RWPE1 (cell line): ENCODE results near the gene TBC1D5.
A peak's percentile ranks its signal among the peaks of the same experiment; 100 is the strongest.
"Not testable (repeated sequence)": the region's sequence is repeated elsewhere in the genome, so short reads cannot be mapped to it uniquely, and the experiment has no call there.

Experiments used
- CTCF ChIA-PET: fragments of 350-600 bp; sonication (Branson Sonifier 250); formaldehyde crosslinking; extraction: SDS; loops from one replicate; lab custom pipeline; 2021; lab: Yijun Ruan, JAX
- POLR2A ChIA-PET: fragments of 400-600 bp; formaldehyde crosslinking; extraction: SDS; loops from one replicate; lab custom pipeline; 2020; ENCODE audit warnings: antibody characterized with exemption; ENCODE audit not compliant: low non-redundant PET; lab: Yijun Ruan, JAX
- DNase-seq: peaks from one replicate; pipeline ENCODE4 v3.0.0; 2012; ENCODE audit warnings: low spot score
- H3K27ac ChIP-seq: fragments of 450-650 bp; 2 replicates; pipeline ENCODE4 v1.5.1; 2017
- TF ChIP-seq, protein P1 (sequence below): fragments of 450-650 bp; conservative IDR thresholded peaks from 2 replicates; pipeline ENCODE4 v1.5.1; 2017; ENCODE audit warnings: low read depth, mild to moderate bottlenecking

The TBC1D5 gene, protein sequence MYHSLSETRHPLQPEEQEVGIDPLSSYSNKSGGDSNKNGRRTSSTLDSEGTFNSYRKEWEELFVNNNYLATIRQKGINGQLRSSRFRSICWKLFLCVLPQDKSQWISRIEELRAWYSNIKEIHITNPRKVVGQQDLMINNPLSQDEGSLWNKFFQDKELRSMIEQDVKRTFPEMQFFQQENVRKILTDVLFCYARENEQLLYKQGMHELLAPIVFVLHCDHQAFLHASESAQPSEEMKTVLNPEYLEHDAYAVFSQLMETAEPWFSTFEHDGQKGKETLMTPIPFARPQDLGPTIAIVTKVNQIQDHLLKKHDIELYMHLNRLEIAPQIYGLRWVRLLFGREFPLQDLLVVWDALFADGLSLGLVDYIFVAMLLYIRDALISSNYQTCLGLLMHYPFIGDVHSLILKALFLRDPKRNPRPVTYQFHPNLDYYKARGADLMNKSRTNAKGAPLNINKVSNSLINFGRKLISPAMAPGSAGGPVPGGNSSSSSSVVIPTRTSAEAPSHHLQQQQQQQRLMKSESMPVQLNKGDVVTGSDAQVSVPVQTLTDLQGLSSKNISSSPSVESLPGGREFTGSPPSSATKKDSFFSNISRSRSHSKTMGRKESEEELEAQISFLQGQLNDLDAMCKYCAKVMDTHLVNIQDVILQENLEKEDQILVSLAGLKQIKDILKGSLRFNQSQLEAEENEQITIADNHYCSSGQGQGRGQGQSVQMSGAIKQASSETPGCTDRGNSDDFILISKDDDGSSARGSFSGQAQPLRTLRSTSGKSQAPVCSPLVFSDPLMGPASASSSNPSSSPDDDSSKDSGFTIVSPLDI

GRCh38 chr3:17742102-17742879 is at the start of gene TBC1D5:
TSS of gene TBC1D5 (minus strand) at chr3:17742631. CDS start at chr3:17508570, 234,061 bp downstream.
- ChIA-PET POLR2A (no interaction called here), CTCF (interaction anchor here (1.2 kb wide), 1 partner anchor 99 kb away, joined by 4 read pairs; no protein-coding TSS in a partner anchor)
- H3K27ac ChIP-seq, result peak within 1 kb of the TSS; percentile 100
- TF ChIP-seq, protein P1, sequence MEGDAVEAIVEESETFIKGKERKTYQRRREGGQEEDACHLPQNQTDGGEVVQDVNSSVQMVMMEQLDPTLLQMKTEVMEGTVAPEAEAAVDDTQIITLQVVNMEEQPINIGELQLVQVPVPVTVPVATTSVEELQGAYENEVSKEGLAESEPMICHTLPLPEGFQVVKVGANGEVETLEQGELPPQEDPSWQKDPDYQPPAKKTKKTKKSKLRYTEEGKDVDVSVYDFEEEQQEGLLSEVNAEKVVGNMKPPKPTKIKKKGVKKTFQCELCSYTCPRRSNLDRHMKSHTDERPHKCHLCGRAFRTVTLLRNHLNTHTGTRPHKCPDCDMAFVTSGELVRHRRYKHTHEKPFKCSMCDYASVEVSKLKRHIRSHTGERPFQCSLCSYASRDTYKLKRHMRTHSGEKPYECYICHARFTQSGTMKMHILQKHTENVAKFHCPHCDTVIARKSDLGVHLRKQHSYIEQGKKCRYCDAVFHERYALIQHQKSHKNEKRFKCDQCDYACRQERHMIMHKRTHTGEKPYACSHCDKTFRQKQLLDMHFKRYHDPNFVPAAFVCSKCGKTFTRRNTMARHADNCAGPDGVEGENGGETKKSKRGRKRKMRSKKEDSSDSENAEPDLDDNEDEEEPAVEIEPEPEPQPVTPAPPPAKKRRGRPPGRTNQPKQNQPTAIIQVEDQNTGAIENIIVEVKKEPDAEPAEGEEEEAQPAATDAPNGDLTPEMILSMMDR, result no peak
- peak; percentile 94 for DNase-seq

- ChIA-PET CTCF (no interaction called here), POLR2A (no interaction called here)
- H3K27ac ChIP-seq, result no peak overlapping the region
- no peak for DNase-seq
- TF ChIP-seq, protein P1, result no peak
Observed at GRCh38 chr3:17783426-17783825, 41.0 kb upstream of the TBC1D5 start.

DNA sequence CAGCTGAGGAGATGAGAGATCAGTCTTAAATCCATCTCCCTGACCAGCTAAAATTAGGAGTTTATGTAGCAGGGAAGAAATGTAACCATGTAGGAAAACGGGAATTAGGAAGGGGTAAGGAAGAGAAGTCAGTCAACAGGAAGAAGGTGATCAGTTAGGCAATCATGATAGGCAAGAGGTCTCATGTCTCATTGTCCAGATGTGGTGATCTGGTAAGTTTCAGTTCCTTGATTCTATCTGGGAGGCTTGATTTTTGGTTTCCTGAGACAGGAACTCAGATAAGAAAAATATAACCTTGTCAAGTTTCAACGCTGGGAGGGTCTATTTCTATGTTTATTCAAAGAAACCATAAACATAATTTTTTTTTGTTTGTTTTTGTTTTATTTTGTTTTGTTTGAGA is 40.3 kb upstream of the TBC1D5 start:
- POLR2A ChIA-PET, result no interaction called here
- no peak overlapping the region for H3K27ac ChIP-seq
- TF ChIP-seq, protein P1, result no peak
- no peak for DNase-seq
- CTCF ChIA-PET, result interaction anchor here (0.7 kb wide), 1 partner anchor 58 kb away, joined by 3 read pairs; no protein-coding TSS in a partner anchor

- DNase-seq, H3K27ac ChIP-seq, CTCF ChIA-PET, POLR2A ChIA-PET: not testable (repeated sequence)
Observed at GRCh38 chr3:17780369-17780768, 37.9 kb upstream of the TBC1D5 start.

DNA sequence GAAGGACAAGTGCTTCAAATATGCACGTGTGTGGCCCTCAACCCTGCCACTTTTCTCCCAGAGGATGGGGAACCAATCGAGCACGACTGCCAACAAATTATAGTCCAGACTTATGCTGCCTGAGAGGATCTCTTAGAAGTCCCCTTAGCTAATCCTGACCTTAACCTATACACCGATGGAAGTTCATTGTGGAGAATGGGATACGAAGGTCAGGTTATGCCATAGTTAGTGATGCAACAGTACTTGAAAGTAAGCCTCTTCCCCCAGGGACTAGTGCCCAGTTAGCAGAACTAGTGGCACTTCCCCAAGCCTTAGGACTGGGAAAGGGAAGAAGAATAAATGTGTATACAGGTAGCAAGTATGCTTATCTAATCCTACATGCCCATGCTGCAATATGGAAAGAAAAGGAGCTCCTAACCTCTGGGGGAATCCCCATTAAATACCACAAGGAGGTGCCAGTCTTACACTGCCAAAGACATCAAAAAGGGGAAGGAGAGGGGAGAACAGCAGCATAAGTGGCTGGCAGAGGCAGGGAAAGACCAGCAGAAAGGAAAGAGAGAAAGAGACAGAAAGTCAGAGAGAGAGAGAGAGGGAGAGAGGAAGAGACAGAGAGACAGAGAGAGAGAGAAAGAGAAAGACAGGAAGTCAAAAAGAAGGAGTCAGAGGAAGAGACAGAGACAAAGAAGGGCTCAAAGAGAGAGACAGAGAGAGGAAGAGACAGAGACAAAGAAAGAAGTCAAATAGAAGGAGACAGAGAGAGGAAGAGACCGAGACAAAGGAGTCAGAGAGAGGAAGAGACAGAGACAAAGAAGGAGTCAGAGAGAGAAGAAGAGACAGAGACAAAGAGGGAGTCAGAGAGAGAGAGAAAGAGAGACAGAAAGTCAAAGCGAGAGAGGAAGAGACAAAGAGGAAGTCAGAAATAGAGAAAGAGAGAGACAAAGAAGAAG is 37.1 kb upstream of the TBC1D5 start:
- POLR2A ChIA-PET, DNase-seq, H3K27ac ChIP-seq, CTCF ChIA-PET: not testable (repeated sequence)

- POLR2A ChIA-PET, H3K27ac ChIP-seq, DNase-seq, CTCF ChIA-PET: not testable (repeated sequence)
Observed at GRCh38 chr3:17777326-17777725, 34.9 kb upstream of the TBC1D5 start.

DNA sequence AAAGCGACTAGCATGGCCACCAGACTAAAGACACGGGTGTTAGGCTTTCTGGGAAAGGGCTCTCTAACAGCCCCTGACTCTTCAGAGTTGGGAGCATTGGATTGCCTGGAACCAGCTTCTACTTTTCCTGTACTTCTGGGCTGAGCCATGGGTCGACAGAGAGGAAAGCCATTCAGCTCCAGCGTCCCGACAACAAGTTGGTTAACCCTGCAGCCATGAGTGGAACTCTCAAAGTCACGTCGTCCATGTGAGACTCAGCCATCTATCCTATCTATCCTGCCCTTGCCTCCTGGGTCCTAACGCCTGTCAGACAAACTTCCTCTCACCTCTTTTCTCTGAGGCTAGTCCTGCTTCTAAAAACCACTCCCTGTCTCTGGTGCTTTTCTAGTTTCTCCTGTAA is 32.6 kb upstream of the TBC1D5 start:
- no peak for DNase-seq
- ChIA-PET CTCF (interaction anchor here (0.6 kb wide), 1 partner anchor 306 kb away, joined by 4 read pairs; no protein-coding TSS in a partner anchor), POLR2A (no interaction called here)
- TF ChIP-seq, protein P1, result no peak
- H3K27ac ChIP-seq, result no peak overlapping the region

DNA sequence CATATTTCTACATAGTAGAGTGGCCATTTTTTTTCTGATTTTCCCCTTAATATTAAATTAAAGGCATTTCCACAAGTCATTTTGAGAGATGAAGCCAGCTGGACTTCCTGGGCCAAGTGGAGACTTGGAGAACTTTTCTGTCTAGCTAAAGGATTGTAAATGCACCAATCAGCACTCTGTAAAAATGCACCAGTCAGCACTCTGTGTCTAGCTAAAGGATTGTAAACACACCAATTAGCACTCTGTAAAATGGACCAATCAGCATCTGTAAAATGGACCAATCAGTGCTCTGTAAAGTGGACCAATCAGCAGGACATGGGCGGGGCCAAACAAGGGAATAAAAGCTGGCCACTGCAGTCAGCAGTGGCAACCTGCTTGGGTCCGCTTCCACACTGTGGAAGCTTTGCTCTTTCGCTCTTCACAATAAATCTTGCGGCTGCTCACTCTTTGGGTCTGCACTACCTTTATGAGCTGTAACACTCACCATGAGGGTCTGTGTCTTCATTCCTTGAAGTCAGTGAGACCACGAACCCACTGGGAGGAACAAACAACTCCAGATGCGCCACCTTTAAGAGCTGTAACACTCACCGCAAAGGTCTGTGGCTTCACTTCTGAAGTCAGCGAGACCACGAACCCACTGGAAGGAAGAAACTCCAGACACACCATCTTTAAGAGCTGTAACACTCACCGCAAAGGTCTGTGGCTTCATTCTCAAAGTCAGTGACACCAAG is 31.9 kb upstream of the TBC1D5 start:
- DNase-seq, CTCF ChIA-PET: not testable (repeated sequence)

More for the DNA sequence above, 31.9 kb upstream of the TBC1D5 start:
- POLR2A ChIA-PET, H3K27ac ChIP-seq: not testable (repeated sequence)
